CD4-positive, alpha-beta memory T cell (primary cell): ENCODE measurements around the gene SERTAD2. TPM values are rescaled to one million over a fixed set of nuclear protein-coding genes. Genes with fewer than 3 reads are reported as not detected.

Source experiments
- CTCF ChIA-PET: fragments of 350-600 bp; sonication (Branson Sonifier 250); formaldehyde crosslinking; loops from one replicate; lab custom pipeline; 2021; ENCODE audit warnings: inconsistent platforms; ENCODE audit not compliant: partially characterized antibody; lab: Charles Lee
- POLR2A ChIA-PET: fragments of 350-600 bp; sonication (Branson Sonifier 250); formaldehyde crosslinking; loops from one replicate; lab custom pipeline; 2021; ENCODE audit not compliant: partially characterized antibody; lab: Charles Lee
- DNase-seq, 5 donors: peaks; one replicate each; pipeline versions ENCODE4 v3.0.0 to v3.0.0-alpha.2; 2020 to 2022; ENCODE audit warnings: mixed read lengths in 1 of 5
- H3K27ac ChIP-seq: one replicate; pipeline ENCODE4 v1.7.0; 2013; ENCODE audit warnings: low read depth, low read length
- H3K27me3 ChIP-seq: 2 replicates; pipeline ENCODE4 v1.7.0; 2013; ENCODE audit warnings: mild to moderate bottlenecking, low read length, moderate library complexity; ENCODE audit not compliant: insufficient read depth
- H3K36me3 ChIP-seq: 2 replicates; pipeline ENCODE4 v1.7.0; 2013; ENCODE audit warnings: mild to moderate bottlenecking, low read length, moderate library complexity; ENCODE audit not compliant: insufficient read depth
- H3K4me1 ChIP-seq: 2 replicates; pipeline ENCODE4 v1.7.0; 2013; ENCODE audit warnings: mild to moderate bottlenecking, low read length, moderate library complexity; ENCODE audit not compliant: insufficient read depth
- H3K4me3 ChIP-seq, 2 donors: one replicate each; pipeline ENCODE4 v1.7.0; 2013; ENCODE audit warnings: low read length in 2 of 2, mild to moderate bottlenecking in 1 of 2
- H3K9me3 ChIP-seq, 2 donors: one replicate each; pipeline ENCODE4 v1.7.0; 2013; ENCODE audit warnings: low read length in 2 of 2, control low read depth in 1 of 2; ENCODE audit not compliant: control insufficient read depth in 1 of 2
- H3K27ac Mint-ChIP-seq, 7 donors: one replicate each; pipeline ENCODE4 v1.8.0; 2020 to 2021; ENCODE audit warnings: mixed read lengths in 7 of 7, mild to moderate bottlenecking in 6 of 7, inconsistent platforms in 3 of 7, moderate library complexity in 3 of 7
- H3K27me3 Mint-ChIP-seq, 2 donors: one replicate each; pipeline ENCODE4 v1.8.0; 2020 to 2021; ENCODE audit warnings: mixed read lengths in 2 of 2
- H3K36me3 Mint-ChIP-seq, 2 donors: one replicate each; pipeline ENCODE4 v1.8.0; 2020 to 2021; ENCODE audit warnings: mixed read lengths in 2 of 2, inconsistent platforms in 1 of 2, mild to moderate bottlenecking in 1 of 2
- H3K4me1 Mint-ChIP-seq, 4 donors: one replicate each; pipeline ENCODE4 v1.8.0; 2020 to 2021; ENCODE audit warnings: mixed read lengths in 4 of 4, mild to moderate bottlenecking in 1 of 4
- H3K4me3 Mint-ChIP-seq, 8 donors: one replicate each; pipeline ENCODE4 v1.8.0; 2020 to 2021; ENCODE audit warnings: mixed read lengths in 8 of 8, mild to moderate bottlenecking in 7 of 8, moderate library complexity in 6 of 8, inconsistent platforms in 3 of 8
- H3K9me3 Mint-ChIP-seq, 8 donors: one replicate each; pipeline ENCODE4 v1.8.0; 2020 to 2021; ENCODE audit warnings: mixed read lengths in 8 of 8, mild to moderate bottlenecking in 5 of 8, inconsistent platforms in 3 of 8, moderate library complexity in 1 of 8
- intact Hi-C: fragments of 100-400 bp; cut with micrococcal nuclease; formaldehyde crosslinking; loops from one replicate; pipeline ENCODE4 v1.15.1; 2023
- polyA plus RNA-seq, 2 donors: library from polyadenylated mRNA; unstranded; fragments of 300-500 nt; fragmentation: Illumina TruSeq; gene quantifications; one replicate each; pipeline ENCODE4 v1.2.3, GENCODE V29; 2021
- total RNA-seq, 2 experiments: library from RNA; stranded (reverse); gene quantifications; one replicate each; pipeline ENCODE4 v1.2.3, GENCODE V29; 2021

SERTAD2 gene
- total and polyA plus RNA-seq, 4 experiments from 2014 or later: 2.6 to 24.6 (median 14.5) TPM

GRCh38 chr2:64639691-64640090 is 14.0 kb downstream of the SERTAD2 start:
- POLR2A ChIA-PET: no interaction called here
- Histone ChIP-seq H3K27me3 (no peaks in the 10 kb centered on the region), H3K27ac (no peak overlapping the region), H3K36me3 (peaks cover 17% of the 10 kb centered on the region), H3K9me3 (no peaks in the 10 kb centered on the region), H3K4me3 (no peak overlapping the region), H3K4me1 (peaks cover 40% of the 10 kb centered on the region)
- no peaks in the 10 kb centered on the region for H3K27me3 Mint-ChIP-seq
- no peak overlapping the region for H3K27ac Mint-ChIP-seq
- no peaks in the 10 kb centered on the region for H3K9me3 Mint-ChIP-seq
- H3K4me3 Mint-ChIP-seq: no peak overlapping the region
- peaks cover 19 to 21% of the 10 kb centered on the region in 2 donors for H3K36me3 Mint-ChIP-seq
- CTCF ChIA-PET: interaction anchor here (0.8 to 2.1 kb wide), 5 partner anchors 12 to 192 kb away, joined by 3 to 5 read pairs (median 4); partner anchors contain the start of gene SERTAD2
- H3K4me1 Mint-ChIP-seq: peaks cover 41 to 74% (median 51%) of the 10 kb centered on the region in 4 donors
- intact Hi-C loops: no loop called here
- no peak for DNase-seq

GRCh38 chr2:64638502-64639120 is 15.1 kb downstream of the SERTAD2 start:
- H3K9me3 Mint-ChIP-seq: no peaks in the 10 kb centered on the region
- Histone ChIP-seq H3K36me3 (peaks cover 26% of the 10 kb centered on the region), H3K27ac (no peak overlapping the region), H3K27me3 (no peaks in the 10 kb centered on the region), H3K4me3 (no peak overlapping the region), H3K9me3 (no peaks in the 10 kb centered on the region), H3K4me1 (peaks cover 30% of the 10 kb centered on the region)
- peak overlapping the region in 2 of 8 donors; percentile 14 to 22 for H3K4me3 Mint-ChIP-seq
- peak overlapping the region in 4 of 7 donors; percentile 36 to 90 (median 65) for H3K27ac Mint-ChIP-seq
- DNase-seq: no peak
- peaks cover 27 to 28% of the 10 kb centered on the region in 2 donors for H3K36me3 Mint-ChIP-seq
- H3K4me1 Mint-ChIP-seq: peaks cover 37 to 64% (median 42%) of the 10 kb centered on the region in 4 donors
- intact Hi-C loops: no loop called here
- POLR2A ChIA-PET: interaction anchor here (1.3 to 1.5 kb wide), 2 partner anchors 13 to 193 kb away, joined by 3 to 5 read pairs; no protein-coding TSS in a partner anchor
- CTCF ChIA-PET: interaction anchor here (1.0 to 4.6 kb wide), 5 partner anchors 8 to 229 kb away, joined by 3 to 38 read pairs (median 4); no protein-coding TSS in a partner anchor
- no peaks in the 10 kb centered on the region for H3K27me3 Mint-ChIP-seq

GRCh38 chr2:64637931-64638330 is 15.8 kb downstream of the SERTAD2 start:
- no peak overlapping the region for H3K27ac ChIP-seq
- H3K9me3 Mint-ChIP-seq: no peaks in the 10 kb centered on the region
- intact Hi-C loops: no loop called here
- CTCF ChIA-PET: interaction anchor here (4.6 kb wide), 1 partner anchor 9 kb away, joined by 38 read pairs; no protein-coding TSS in a partner anchor
- no peaks in the 10 kb centered on the region for H3K27me3 Mint-ChIP-seq
- POLR2A ChIA-PET: interaction anchor here (1.3 to 1.5 kb wide), 4 partner anchors 13 to 193 kb away, joined by 3 to 5 read pairs (median 4); partner anchors contain the start of gene SERTAD2
- peak overlapping the region; percentile 36 to 90 (median 71) for H3K27ac Mint-ChIP-seq
- H3K27me3 ChIP-seq: no peaks in the 10 kb centered on the region
- no peaks in the 10 kb centered on the region for H3K9me3 ChIP-seq
- H3K36me3 ChIP-seq: peaks cover 32% of the 10 kb centered on the region
- no peak overlapping the region for H3K4me3 ChIP-seq
- DNase-seq: no peak
- H3K4me1 ChIP-seq: peaks cover 30% of the 10 kb centered on the region
- H3K36me3 Mint-ChIP-seq: peaks cover 31 to 35% of the 10 kb centered on the region in 2 donors
- H3K4me1 Mint-ChIP-seq: peaks cover 37 to 58% (median 41%) of the 10 kb centered on the region in 4 donors
- H3K4me3 Mint-ChIP-seq: peak overlapping the region in 3 of 8 donors; percentile 22 to 66 (median 47)

- Histone ChIP-seq H3K27ac (no peak overlapping the region), H3K9me3 (no peaks in the 10 kb centered on the region), H3K4me3 (no peak overlapping the region), H3K4me1 (peaks cover 28% of the 10 kb centered on the region), H3K36me3 (peaks cover 33% of the 10 kb centered on the region), H3K27me3 (no peaks in the 10 kb centered on the region)
- ChIA-PET POLR2A (interaction anchor here (1.0 to 1.5 kb wide), 4 partner anchors 14 to 195 kb away, joined by 3 to 5 read pairs (median 4); partner anchors contain the start of gene SERTAD2), CTCF (interaction anchor here (0.7 to 4.6 kb wide), 3 partner anchors 9 to 114 kb away, joined by 3 to 38 read pairs (median 4); no protein-coding TSS in a partner anchor)
- Mint-ChIP-seq H3K27me3 (no peaks in the 10 kb centered on the region), H3K36me3 (peaks cover 34 to 37% of the 10 kb centered on the region in 2 donors), H3K27ac (peak overlapping the region; percentile 9 to 88 (median 69)), H3K4me1 (peaks cover 33 to 54% (median 38%) of the 10 kb centered on the region in 4 donors), H3K4me3 (peak overlapping the region in 5 of 8 donors; percentile 2 to 68 (median 49)), H3K9me3 (no peaks in the 10 kb centered on the region)
- DNase-seq: no peak
- intact Hi-C loops: no loop called here
These were observed 16.6 kb downstream of the SERTAD2 start for GRCh38 chr2:64637000-64637635.

DNA sequence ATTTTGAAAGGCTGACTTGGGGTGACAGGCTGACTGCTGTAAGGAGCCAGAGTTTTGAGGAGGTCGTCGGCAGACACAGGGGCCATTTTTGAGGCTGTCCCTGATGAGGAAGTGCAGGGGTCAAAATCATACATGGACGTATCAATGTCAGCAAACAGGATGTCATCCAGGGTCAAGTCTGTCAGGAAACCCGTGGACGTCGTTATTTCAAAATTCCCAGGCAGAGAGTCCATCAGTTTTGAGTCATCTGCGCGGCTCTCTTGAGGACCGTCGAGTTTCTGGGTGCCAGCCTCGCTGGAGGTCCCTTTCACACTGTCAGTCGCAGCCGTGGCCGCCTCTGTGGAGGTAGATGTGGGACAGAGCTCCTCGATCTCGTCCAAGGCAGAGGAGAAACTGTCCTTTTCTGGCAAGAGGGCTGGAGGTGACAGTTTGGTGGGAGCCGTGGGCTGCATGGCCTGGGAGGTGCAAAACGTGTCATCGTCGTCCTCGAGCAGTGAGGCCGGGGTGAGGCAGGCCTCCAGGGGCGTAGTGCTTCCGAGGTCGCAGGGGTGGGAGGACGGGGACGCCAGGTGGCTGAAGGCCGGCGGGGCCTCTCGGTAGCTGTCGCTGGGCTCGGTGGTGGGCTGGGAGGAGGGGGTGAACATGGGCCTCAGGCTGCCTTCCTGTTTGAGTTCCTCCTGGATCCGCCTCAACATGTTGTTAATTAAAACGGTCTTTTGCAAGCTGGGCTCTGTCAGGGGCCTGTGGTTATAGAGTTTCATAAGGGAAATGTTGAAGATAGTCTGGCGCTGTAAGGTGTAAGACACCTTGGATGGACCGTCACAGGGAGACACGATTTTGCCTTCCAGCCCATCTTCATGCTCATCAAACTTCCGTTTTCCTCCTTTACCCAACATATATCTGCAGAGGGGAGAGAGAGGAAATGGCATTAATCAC is 17.5 kb downstream of the SERTAD2 start:
- Mint-ChIP-seq H3K27ac (peak overlapping the region; percentile 15 to 88 (median 75)), H3K4me1 (peaks cover 30 to 50% (median 34%) of the 10 kb centered on the region in 4 donors), H3K9me3 (no peaks in the 10 kb centered on the region), H3K36me3 (peaks cover 31 to 37% of the 10 kb centered on the region in 2 donors), H3K27me3 (no peaks in the 10 kb centered on the region), H3K4me3 (peak overlapping the region in 5 of 8 donors; percentile 26 to 68 (median 49))
- no peaks in the 10 kb centered on the region for H3K9me3 ChIP-seq
- ChIA-PET CTCF (interaction anchor here (1.2 to 4.6 kb wide), 2 partner anchors 10 to 113 kb away, joined by 3 to 38 read pairs; no protein-coding TSS in a partner anchor), POLR2A (interaction anchor here (1.0 to 1.5 kb wide), 3 partner anchors 17 to 195 kb away, joined by 3 to 4 read pairs (median 3); partner anchors contain the start of gene SERTAD2)
- no peak for DNase-seq
- H3K27me3 ChIP-seq: no peaks in the 10 kb centered on the region
- H3K4me1 ChIP-seq: peaks cover 28% of the 10 kb centered on the region
- intact Hi-C loops: no loop called here
- H3K4me3 ChIP-seq: no peak overlapping the region
- H3K27ac ChIP-seq: no peak overlapping the region
- peaks cover 33% of the 10 kb centered on the region for H3K36me3 ChIP-seq

DNA sequence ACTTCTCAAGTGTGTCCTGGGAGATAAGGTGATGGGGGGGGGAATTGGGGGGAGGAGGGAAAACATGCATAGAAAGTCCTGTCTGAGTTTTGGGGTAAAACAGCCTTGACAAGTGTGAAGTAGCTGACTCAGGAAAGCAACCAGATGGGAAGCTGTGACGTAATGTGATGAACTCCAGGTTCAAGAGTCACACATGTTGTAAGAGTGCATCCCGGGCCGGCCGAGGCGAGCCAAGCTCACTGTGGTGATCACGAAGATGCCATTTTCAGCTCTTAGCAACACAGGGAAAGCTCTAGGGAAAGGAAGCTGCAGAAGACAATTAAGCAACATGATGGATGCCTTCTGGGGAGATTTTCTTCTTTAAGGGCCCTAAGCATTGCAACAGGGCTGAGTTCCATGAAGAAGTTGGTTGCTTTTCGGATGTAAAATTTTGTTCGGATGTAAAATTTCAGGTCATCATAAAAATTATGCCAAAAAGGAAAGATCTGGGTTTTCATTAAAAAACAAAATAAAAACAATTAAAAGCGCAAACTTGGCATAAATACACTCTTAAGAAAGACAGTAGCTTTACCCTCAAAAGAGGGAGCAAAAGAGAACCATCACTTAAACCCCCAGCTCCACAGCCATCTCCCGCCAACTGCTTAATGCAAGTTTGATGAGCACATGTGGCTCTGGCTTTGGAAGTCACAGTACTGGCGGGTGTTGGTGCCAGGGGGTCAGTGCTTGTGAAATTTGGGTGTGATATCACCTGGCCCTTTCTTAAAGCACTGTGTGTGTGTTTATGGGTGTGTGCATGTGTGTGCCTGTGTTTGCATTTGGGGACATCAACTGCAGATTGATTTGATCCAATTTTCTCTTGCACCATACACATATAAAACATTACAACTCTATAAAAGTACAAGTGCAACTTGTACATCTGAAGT is 19.1 kb downstream of the SERTAD2 start:
- intact Hi-C loops: no loop called here
- peaks cover 25 to 34% (median 30%) of the 10 kb centered on the region in 4 donors for H3K4me1 Mint-ChIP-seq
- H3K27ac ChIP-seq: no peak overlapping the region

More for the DNA sequence above, 19.1 kb downstream of the SERTAD2 start:
- H3K27me3 Mint-ChIP-seq: no peaks in the 10 kb centered on the region
- H3K4me3 Mint-ChIP-seq: no peak overlapping the region
- no peak for DNase-seq
- peak overlapping the region in 1 of 7 donors; percentile 3 for H3K27ac Mint-ChIP-seq
- Histone ChIP-seq H3K36me3 (peaks cover 33% of the 10 kb centered on the region), H3K27me3 (no peaks in the 10 kb centered on the region), H3K4me3 (no peak overlapping the region), H3K9me3 (no peaks in the 10 kb centered on the region), H3K4me1 (peaks cover 20% of the 10 kb centered on the region)
- H3K36me3 Mint-ChIP-seq: peaks cover 38 to 43% of the 10 kb centered on the region in 2 donors
- CTCF ChIA-PET: interaction anchor here (0.6 to 4.6 kb wide), 7 partner anchors 8 to 239 kb away, joined by 3 to 38 read pairs (median 3); partner anchors contain the start of gene AFTPH
- no peaks in the 10 kb centered on the region for H3K9me3 Mint-ChIP-seq
- POLR2A ChIA-PET: no interaction called here
